CD14-positive monocyte (primary cell): Measurements from ENCODE around the gene SHISAL1. TPM values are rescaled to one million over a fixed set of nuclear protein-coding genes. Genes with fewer than 3 reads are reported as not detected.

Experiments used
- DNase-seq, 3 donors: peaks; one replicate each; pipeline ENCODE4 v3.0.0-alpha.2; 2011 to 2022
- H2AFZ ChIP-seq: 2 replicates; pipeline ENCODE4 v1.6.0; 2012; ENCODE audit warnings: mild to moderate bottlenecking, low read depth, low read length, inconsistent platforms; ENCODE audit not compliant: insufficient read depth, poor library complexity, severe bottlenecking
- H3K27ac ChIP-seq, 2 donors: 1 replicate in 1 of 2; 2 replicates in 1 of 2; pipeline ENCODE4 v1.5.1; 2012 to 2013; ENCODE audit warnings: low read length in 2 of 2, control low read depth in 1 of 2, inconsistent platforms in 1 of 2, low read depth in 1 of 2, mild to moderate bottlenecking in 1 of 2
- H3K27me3 ChIP-seq, 2 donors: one replicate each; pipeline versions ENCODE4 v1.6.0 to v1.6.1; 2011 to 2013; ENCODE audit warnings: low read length in 2 of 2; ENCODE audit not compliant: control insufficient read depth in 2 of 2, insufficient read depth in 2 of 2
- H3K36me3 ChIP-seq, 2 donors: replicated peaks in 1 of 2; 1 replicate in 1 of 2; 2 replicates in 1 of 2; pipeline versions ENCODE4 v1.5.1 to v1.6.1; 2012 to 2013; ENCODE audit warnings: low read length in 2 of 2, control low read depth in 1 of 2, inconsistent platforms in 1 of 2, mild to moderate bottlenecking in 1 of 2; ENCODE audit not compliant: insufficient read depth in 2 of 2, control insufficient read depth in 1 of 2
- H3K4me1 ChIP-seq, 2 donors: 1 replicate in 1 of 2; 2 replicates in 1 of 2; pipeline versions ENCODE4 v1.5.1 to v1.6.1; 2012 to 2013; ENCODE audit warnings: low read length in 2 of 2, control low read depth in 1 of 2, inconsistent platforms in 1 of 2, mild to moderate bottlenecking in 1 of 2, moderate library complexity in 1 of 2; ENCODE audit not compliant: insufficient read depth in 2 of 2, control insufficient read depth in 1 of 2
- H3K4me2 ChIP-seq: replicated peaks from 2 replicates; pipeline ENCODE3; 2012; ENCODE audit warnings: low read length, moderate library complexity, mild to moderate bottlenecking; ENCODE audit not compliant: poor library complexity, severe bottlenecking; ENCODE audit errors: extremely low read depth
- H3K4me3 ChIP-seq, 3 experiments: fragments of 200-600 bp in 1 of 3; sonication (generic) in 1 of 3; replicated peaks in 1 of 3; 1 replicate in 2 of 3; 2 replicates in 1 of 3; pipeline ENCODE4 v1.5.1; 2011 to 2013; ENCODE audit warnings: low read length in 3 of 3, mild to moderate bottlenecking in 3 of 3, control low read depth in 2 of 3, low read depth in 2 of 3, inconsistent platforms in 1 of 3, moderate library complexity in 1 of 3
- H3K79me2 ChIP-seq: 2 replicates; pipeline ENCODE4 v1.6.0; 2012; ENCODE audit warnings: mild to moderate bottlenecking, control low read depth, inconsistent platforms, low read length, moderate library complexity; ENCODE audit not compliant: insufficient read depth
- H3K9ac ChIP-seq: 2 replicates; pipeline ENCODE4 v1.6.0; 2017; ENCODE audit warnings: low read length, mild to moderate bottlenecking; ENCODE audit not compliant: insufficient read depth, poor library complexity, severe bottlenecking
- H3K9me3 ChIP-seq, 2 donors: replicated peaks in 1 of 2; 1 replicate in 1 of 2; 2 replicates in 1 of 2; pipeline versions ENCODE4 v1.5.1 to v1.6.1; 2012 to 2013; ENCODE audit warnings: low read length in 2 of 2, control low read depth in 1 of 2; ENCODE audit not compliant: control insufficient read depth in 1 of 2, insufficient read depth in 1 of 2
- H4K20me1 ChIP-seq: 2 replicates; pipeline ENCODE4 v1.6.0; 2012; ENCODE audit warnings: mild to moderate bottlenecking, low read length, control low read depth, moderate library complexity; ENCODE audit not compliant: insufficient read depth
- H3K27ac Mint-ChIP-seq, 7 donors: one replicate each; pipeline ENCODE4 v1.8.0; 2020; ENCODE audit warnings: mild to moderate bottlenecking in 7 of 7, mixed read lengths in 7 of 7, moderate library complexity in 6 of 7, inconsistent platforms in 2 of 7
- H3K27me3 Mint-ChIP-seq, 3 donors: one replicate each; pipeline ENCODE4 v1.8.0; 2021 to 2022; ENCODE audit warnings: low read depth in 3 of 3, mild to moderate bottlenecking in 3 of 3, mixed read lengths in 3 of 3, moderate library complexity in 3 of 3, inconsistent platforms in 1 of 3
- H3K36me3 Mint-ChIP-seq, 2 donors: one replicate each; pipeline ENCODE4 v1.8.0; 2020; ENCODE audit warnings: mixed read lengths in 2 of 2, inconsistent platforms in 1 of 2, mild to moderate bottlenecking in 1 of 2
- H3K4me1 Mint-ChIP-seq: one replicate; pipeline ENCODE4 v1.8.0; 2020; ENCODE audit warnings: mild to moderate bottlenecking, mixed read lengths
- H3K4me3 Mint-ChIP-seq, 2 donors: one replicate each; pipeline ENCODE4 v1.8.0; 2020; ENCODE audit warnings: mild to moderate bottlenecking in 2 of 2, mixed read lengths in 2 of 2, moderate library complexity in 1 of 2
- H3K9me3 Mint-ChIP-seq, 7 donors: one replicate each; pipeline ENCODE4 v1.8.0; 2020 to 2022; ENCODE audit warnings: mixed read lengths in 7 of 7, mild to moderate bottlenecking in 6 of 7, moderate library complexity in 6 of 7, inconsistent platforms in 2 of 7
- CTCF ChIP-seq: fragments of 200-600 bp; IDR thresholded peaks from one replicate; pipeline ENCODE4 v1.8.0; 2022; ENCODE audit warnings: antibody characterized with exemption, mild to moderate bottlenecking
- WGBS: methylation state at CpG from one replicate; pipeline ENCODE4 v1.1.5; 2013; ENCODE audit warnings: missing lambda C conversion rate; ENCODE audit not compliant: insufficient coverage; 5-methylcytosine and 5-hydroxymethylcytosine counted together
- intact Hi-C, 2 donors: fragments of 100-400 bp; cut with micrococcal nuclease; formaldehyde crosslinking; loops; one replicate each; pipeline versions ENCODE4 v1.15.0 to v1.15.1; 2023
- polyA plus RNA-seq, 3 donors: library from polyadenylated mRNA; depleted of rRNA in 1 of 3; unstranded in 2 of 3; stranded (reverse) in 1 of 3; fragments of 300-500 nt in 2 of 3; fragments of >200 nt in 1 of 3; fragmentation: Illumina TruSeq in 2 of 3; gene quantifications; 1 replicate in 2 of 3; 2 replicates in 1 of 3; pipeline ENCODE4 v1.2.3, GENCODE V29; 2012 to 2021

SHISAL1 gene
- polyA plus RNA-seq, 3 donors: not detected

DNA sequence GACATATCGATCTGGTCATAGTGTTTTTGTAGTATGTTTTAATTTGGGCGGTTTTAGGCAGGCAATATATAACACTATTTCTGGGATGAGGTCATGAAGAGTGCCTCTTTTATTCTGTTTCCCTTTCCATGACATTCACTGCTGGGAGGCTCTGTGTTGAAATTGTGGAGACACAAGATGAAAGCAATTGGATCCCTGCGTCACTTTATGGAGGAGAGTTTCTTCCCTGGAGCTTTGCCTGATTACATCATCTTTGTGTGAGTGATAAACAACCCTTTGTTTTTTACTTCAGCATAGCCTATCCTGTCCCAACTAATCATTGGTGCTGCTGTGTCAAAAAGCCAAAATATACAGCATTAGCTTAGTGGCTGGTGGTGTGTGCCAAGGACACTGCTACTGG, 83.4 kb downstream of the SHISAL1 start:
- Mint-ChIP-seq H3K36me3 (no peaks in the 10 kb centered on the region), H3K27me3 (peaks cover 12 to 14% (median 12%) of the 10 kb centered on the region in 3 donors), H3K9me3 (peaks cover 0 to 24% (median 15%) of the 10 kb centered on the region in 7 donors), H3K4me3 (no peak overlapping the region), H3K27ac (no peak overlapping the region), H3K4me1 (no peaks in the 10 kb centered on the region)
- Histone ChIP-seq H3K27me3 (no peaks in the 10 kb centered on the region), H3K9me3 (peaks cover 7 to 13% of the 10 kb centered on the region in 2 donors), H3K4me2 (no peak overlapping the region), H2AFZ (no peak overlapping the region), H3K36me3 (no peaks in the 10 kb centered on the region), H3K4me3 (no peak overlapping the region), H4K20me1 (no peaks in the 10 kb centered on the region), H3K4me1 (no peaks in the 10 kb centered on the region), H3K79me2 (no peaks in the 10 kb centered on the region), H3K27ac (no peak overlapping the region), H3K9ac (no peak overlapping the region)
- TF ChIP-seq CTCF: no peak
- WGBS: no CpG with 5 or more reads among the region's 3 CpGs
- intact Hi-C loops: no loop called here
- no peak for DNase-seq

GRCh38 chr22:44225812-44226211, 86.9 kb downstream of the SHISAL1 start:
- Histone ChIP-seq H3K27me3 (no peaks in the 10 kb centered on the region), H3K4me3 (no peak overlapping the region), H2AFZ (no peak overlapping the region), H3K79me2 (no peaks in the 10 kb centered on the region), H3K9ac (no peak overlapping the region), H3K27ac (no peak overlapping the region), H3K4me2 (no peak overlapping the region), H3K36me3 (no peaks in the 10 kb centered on the region), H3K9me3 (peaks cover 7 to 10% of the 10 kb centered on the region in 2 donors), H4K20me1 (no peaks in the 10 kb centered on the region), H3K4me1 (no peaks in the 10 kb centered on the region)
- Mint-ChIP-seq H3K36me3 (no peaks in the 10 kb centered on the region), H3K4me3 (no peak overlapping the region), H3K4me1 (no peaks in the 10 kb centered on the region), H3K27me3 (peaks cover 7 to 21% (median 17%) of the 10 kb centered on the region in 3 donors), H3K9me3 (peaks cover 0 to 23% (median 19%) of the 10 kb centered on the region in 7 donors), H3K27ac (no peak overlapping the region)
- intact Hi-C loops: no loop called here
- DNase-seq: no peak
- no peak for TF ChIP-seq CTCF
- WGBS: 73% methylated on average over 8 of the region's 8 CpGs
